NCI-H510A (cell line): Measurements from ENCODE around the gene ANKRD65.

ENCODE experiments used
- DNase-seq: peaks from one replicate; lab custom pipeline; 2025; lab: John Stamatoyannopoulos, UW

Gene ANKRD65

GRCh38 chr1:1441002-1441888 lies 20.2 kb upstream of the ANKRD65 start:
- peak; percentile 48 for DNase-seq

- DNase-seq: no peak
Measured at GRCh38 chr1:1440262-1441001, 19.4 kb upstream of the ANKRD65 start.

- DNase-seq: no peak
Measured at GRCh38 chr1:1439546-1440261, 18.6 kb upstream of the ANKRD65 start.

GRCh38 chr1:1438531-1439381 lies 17.7 kb upstream of the ANKRD65 start:
- no peak for DNase-seq

- DNase-seq: no peak
Measured at GRCh38 chr1:1437904-1438376, 16.9 kb upstream of the ANKRD65 start.

- no peak for DNase-seq
Measured at GRCh38 chr1:1437033-1437903, 16.2 kb upstream of the ANKRD65 start.

GRCh38 chr1:1436630-1437032 lies 15.6 kb upstream of the ANKRD65 start:
- no peak for DNase-seq

- peak; percentile 90 for DNase-seq
Measured at GRCh38 chr1:1435911-1436629, 15.0 kb upstream of the ANKRD65 start.

- peak; percentile 95 for DNase-seq
Measured at GRCh38 chr1:1435106-1435903, 14.2 kb upstream of the ANKRD65 start, which contains the start of gene VWA1. Gene VWA1 (plus strand): TSS chr1:1435690. CDS start chr1:1435749, 59 bp downstream.

GRCh38 chr1:1434824-1435105 lies 13.7 kb upstream of the ANKRD65 start:
- no peak for DNase-seq

GRCh38 chr1:1434131-1434823 lies 13.2 kb upstream of the ANKRD65 start:
- DNase-seq: peak; percentile 57

GRCh38 chr1:1433804-1434130 lies 12.7 kb upstream of the ANKRD65 start:
- DNase-seq: peak; percentile 54

GRCh38 chr1:1432951-1433803 lies 12.1 kb upstream of the ANKRD65 start:
- DNase-seq: peak; percentile 99

GRCh38 chr1:1432274-1432950 lies 11.3 kb upstream of the ANKRD65 start:
- peak; percentile 67 for DNase-seq

- DNase-seq: peak; percentile 48
Measured at GRCh38 chr1:1431845-1432273, 10.8 kb upstream of the ANKRD65 start.

GRCh38 chr1:1430992-1431844 lies 10.1 kb upstream of the ANKRD65 start:
- no peak for DNase-seq
